HG02884 (cell line): ENCODE measurements around the gene CTRB2.

Experiments
- ATAC-seq: cut with Tn5 transposase; IDR thresholded peaks from one replicate; pipeline ENCODE4 v1.9.1; 2021; ENCODE audit warnings: mild to moderate bottlenecking, moderate library complexity; ENCODE audit not compliant: unreplicated experiment

The CTRB2 gene

DNA sequence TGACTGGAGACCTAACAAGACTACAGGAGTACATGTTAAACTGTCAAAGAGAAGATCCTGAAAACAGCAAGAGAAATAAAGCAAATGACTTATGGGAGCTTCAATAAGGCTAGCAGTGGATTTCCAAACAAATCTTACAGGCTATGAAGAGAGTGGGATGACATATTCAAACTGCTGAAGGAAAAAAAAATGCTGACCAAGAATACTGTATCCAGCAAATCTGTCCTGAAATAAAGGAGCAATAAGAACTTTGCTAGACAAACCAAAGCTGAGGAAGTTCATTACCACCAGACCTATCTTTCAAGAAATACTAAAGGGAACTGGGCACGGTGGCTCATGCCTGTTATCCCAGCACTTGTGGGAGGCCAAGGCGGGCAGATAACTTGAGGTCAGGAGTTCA is 30.0 kb downstream of the CTRB2 start:
- ATAC-seq = no peak

- no peak for ATAC-seq
Measured at GRCh38 chr16:75175074-75175473, 31.9 kb downstream of the CTRB2 start.

- ATAC-seq = no peak
Measured at GRCh38 chr16:75172578-75172977, 34.4 kb downstream of the CTRB2 start.

DNA sequence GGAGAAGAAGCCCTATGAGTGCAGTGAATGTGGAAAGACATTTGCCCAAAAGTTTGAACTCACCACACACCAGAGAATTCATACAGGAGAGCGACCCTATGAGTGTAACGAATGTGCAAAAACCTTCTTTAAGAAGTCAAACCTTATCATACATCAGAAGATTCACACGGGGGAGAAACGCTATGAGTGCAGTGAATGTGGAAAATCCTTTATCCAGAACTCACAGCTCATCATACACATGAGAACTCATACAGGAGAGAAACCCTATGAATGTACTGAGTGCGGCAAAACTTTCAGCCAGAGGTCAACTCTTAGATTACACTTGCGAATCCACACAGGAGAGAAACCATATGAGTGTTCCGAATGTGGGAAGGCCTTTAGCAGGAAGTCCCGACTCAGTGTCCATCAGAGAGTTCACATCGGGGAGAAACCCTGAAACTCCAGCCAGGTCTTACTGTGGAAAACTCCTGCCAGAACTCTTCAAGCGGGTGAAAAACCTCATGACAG is 37.0 kb downstream of the CTRB2 start:
- no peak for ATAC-seq

DNA sequence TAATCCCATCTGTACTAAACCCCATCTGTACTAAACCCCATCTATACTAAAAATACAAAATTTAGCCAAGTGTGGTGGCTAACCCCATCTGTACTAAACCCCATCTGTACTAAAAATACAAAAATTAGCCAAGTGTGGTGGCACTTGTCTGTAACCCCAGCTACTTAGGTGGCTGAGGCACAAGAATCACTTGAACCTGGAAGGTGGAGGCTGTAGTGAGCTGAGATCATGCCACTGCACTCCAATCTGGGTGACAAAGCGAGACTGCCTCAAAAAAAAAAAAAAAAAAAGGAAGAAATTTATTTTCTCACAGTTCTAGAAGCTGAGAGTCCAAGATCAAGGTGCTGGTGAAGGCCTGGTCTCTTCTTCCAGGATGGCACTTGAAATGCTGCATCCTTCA is 46.6 kb downstream of the CTRB2 start:
- no peak for ATAC-seq
